ENCODE measurements around the gene MEDAG. TPM values are rescaled to one million over a fixed set of nuclear protein-coding genes. Genes with fewer than 3 reads are reported as not detected.

MEDAG gene
- total RNA-seq, 1 experiment from 2014 or later = 0.67 TPM

- in situ Hi-C loops (cut with HindIII; ENCODE audit: low pct_unique_long_range_greater_than_20kb, low sequenced_read_pairs) (no loop called here), intact Hi-C loops (cut with micrococcal nuclease; ENCODE audit: unreplicated experiment) (no loop called here)
- ATAC-seq = no peak
- TF ChIP-seq POLR2AphosphoS5 (IDR thresholded peaks at IDR 0.05; ENCODE audit: low read depth, low read length) (no peak), SIN3A (IDR thresholded peaks at IDR 0.05; ENCODE audit: borderline replicate concordance, insufficient read depth, low read depth, low read length) (no peak), CTCF (IDR thresholded peaks at IDR 0.05) (no peak), TCF7L2 (IDR thresholded peaks at IDR 0.05; ENCODE audit: low read depth, low read length) (no peak)
- TF ChIP-seq, protein P1, sequence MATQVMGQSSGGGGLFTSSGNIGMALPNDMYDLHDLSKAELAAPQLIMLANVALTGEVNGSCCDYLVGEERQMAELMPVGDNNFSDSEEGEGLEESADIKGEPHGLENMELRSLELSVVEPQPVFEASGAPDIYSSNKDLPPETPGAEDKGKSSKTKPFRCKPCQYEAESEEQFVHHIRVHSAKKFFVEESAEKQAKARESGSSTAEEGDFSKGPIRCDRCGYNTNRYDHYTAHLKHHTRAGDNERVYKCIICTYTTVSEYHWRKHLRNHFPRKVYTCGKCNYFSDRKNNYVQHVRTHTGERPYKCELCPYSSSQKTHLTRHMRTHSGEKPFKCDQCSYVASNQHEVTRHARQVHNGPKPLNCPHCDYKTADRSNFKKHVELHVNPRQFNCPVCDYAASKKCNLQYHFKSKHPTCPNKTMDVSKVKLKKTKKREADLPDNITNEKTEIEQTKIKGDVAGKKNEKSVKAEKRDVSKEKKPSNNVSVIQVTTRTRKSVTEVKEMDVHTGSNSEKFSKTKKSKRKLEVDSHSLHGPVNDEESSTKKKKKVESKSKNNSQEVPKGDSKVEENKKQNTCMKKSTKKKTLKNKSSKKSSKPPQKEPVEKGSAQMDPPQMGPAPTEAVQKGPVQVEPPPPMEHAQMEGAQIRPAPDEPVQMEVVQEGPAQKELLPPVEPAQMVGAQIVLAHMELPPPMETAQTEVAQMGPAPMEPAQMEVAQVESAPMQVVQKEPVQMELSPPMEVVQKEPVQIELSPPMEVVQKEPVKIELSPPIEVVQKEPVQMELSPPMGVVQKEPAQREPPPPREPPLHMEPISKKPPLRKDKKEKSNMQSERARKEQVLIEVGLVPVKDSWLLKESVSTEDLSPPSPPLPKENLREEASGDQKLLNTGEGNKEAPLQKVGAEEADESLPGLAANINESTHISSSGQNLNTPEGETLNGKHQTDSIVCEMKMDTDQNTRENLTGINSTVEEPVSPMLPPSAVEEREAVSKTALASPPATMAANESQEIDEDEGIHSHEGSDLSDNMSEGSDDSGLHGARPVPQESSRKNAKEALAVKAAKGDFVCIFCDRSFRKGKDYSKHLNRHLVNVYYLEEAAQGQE (IDR thresholded peaks at IDR 0.05; ENCODE audit: insufficient read depth in 1 of 2, low read depth in 2 of 2, low read length in 1 of 2) = no peak
- H3K4me1 ChIP-seq (ENCODE audit: control insufficient read depth, insufficient read depth, low read length) = no peaks in the 10 kb centered on the region
- H3K36me3 ChIP-seq (ENCODE audit: control insufficient read depth, insufficient read depth, low read length) = no peaks in the 10 kb centered on the region
- no peak overlapping the region for H3K27ac ChIP-seq (ENCODE audit: low read length)
- no peaks in the 10 kb centered on the region for H3K27me3 ChIP-seq (ENCODE audit: control insufficient read depth, insufficient read depth, low read length)
- POLR2A ChIA-PET = no interaction called here
- H3K9me3 ChIP-seq (ENCODE audit: control insufficient read depth, insufficient read depth, low read depth, low read length) = no peaks in the 10 kb centered on the region
- H3K4me3 ChIP-seq (ENCODE audit: low read depth in 2 of 2, low read length in 2 of 2) = no peak overlapping the region
- CTCF ChIA-PET = no interaction called here
- BruUV-seq (replicated peaks) = no TSS peak
- no peak for DNase-seq (ENCODE audit: low read depth, low spot score)
These were observed 59.3 kb downstream of the MEDAG start for GRCh38 chr13:30965380-30965779.

DNA sequence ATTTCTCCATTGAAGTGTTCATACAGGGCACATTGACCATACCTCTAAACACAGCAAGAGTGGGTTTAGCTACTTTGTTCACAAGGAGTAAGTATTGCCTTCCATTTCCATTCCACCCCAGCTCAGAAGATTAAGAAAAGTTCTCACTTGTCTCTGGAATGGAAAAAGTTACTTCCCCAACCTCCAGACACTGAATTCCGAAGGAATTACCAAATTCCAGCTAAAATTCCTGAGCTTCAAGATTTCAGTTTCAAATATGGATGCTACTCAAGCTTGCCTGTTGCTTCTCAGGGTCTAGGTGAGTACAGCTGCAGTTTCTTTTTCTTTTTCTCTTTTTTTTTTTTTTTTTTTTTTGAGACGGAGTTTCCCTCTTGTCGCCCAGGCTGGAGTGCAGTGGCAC lies 60.0 kb downstream of the MEDAG start:
- in situ Hi-C loops (cut with HindIII; ENCODE audit: low pct_unique_long_range_greater_than_20kb, low sequenced_read_pairs) = no loop called here
- no peaks in the 10 kb centered on the region for H3K36me3 ChIP-seq (ENCODE audit: control insufficient read depth, insufficient read depth, low read length)
- BruUV-seq (replicated peaks) = no TSS peak

More for the DNA sequence above, 60.0 kb downstream of the MEDAG start:
- DNase-seq (ENCODE audit: low read depth, low spot score) (no peak), ATAC-seq (no peak)
- Histone ChIP-seq H3K4me1 (ENCODE audit: control insufficient read depth, insufficient read depth, low read length) (no peaks in the 10 kb centered on the region), H3K27me3 (ENCODE audit: control insufficient read depth, insufficient read depth, low read length) (no peaks in the 10 kb centered on the region), H3K27ac (ENCODE audit: low read length) (no peak overlapping the region), H3K4me3 (ENCODE audit: low read depth in 2 of 2, low read length in 2 of 2) (no peak overlapping the region), H3K9me3 (ENCODE audit: control insufficient read depth, insufficient read depth, low read depth, low read length) (no peaks in the 10 kb centered on the region)
- CTCF ChIA-PET = no interaction called here
- no peak for TF ChIP-seq SIN3A (IDR thresholded peaks at IDR 0.05; ENCODE audit: borderline replicate concordance, insufficient read depth, low read depth, low read length)
- no peak for TF ChIP-seq CTCF (IDR thresholded peaks at IDR 0.05)
- no peak for TF ChIP-seq POLR2AphosphoS5 (IDR thresholded peaks at IDR 0.05; ENCODE audit: low read depth, low read length)
- no peak for TF ChIP-seq TCF7L2 (IDR thresholded peaks at IDR 0.05; ENCODE audit: low read depth, low read length)
- TF ChIP-seq, protein P1 (IDR thresholded peaks at IDR 0.05; ENCODE audit: insufficient read depth in 1 of 2, low read depth in 2 of 2, low read length in 1 of 2) = no peak
- intact Hi-C loops (cut with micrococcal nuclease; ENCODE audit: unreplicated experiment) = no loop called here
- POLR2A ChIA-PET = interaction anchor here (0.7 kb wide), 1 partner anchor 40 kb away, joined by 7 read pairs; no protein-coding TSS in a partner anchor

Data from Panc1 (cell line).